Measurements from ENCODE around the gene PDZK1.
"Not testable (repeated sequence)": the region's sequence is repeated elsewhere in the genome, so short reads cannot be mapped to it uniquely, and the experiment has no call there.

PDZK1 gene

DNA sequence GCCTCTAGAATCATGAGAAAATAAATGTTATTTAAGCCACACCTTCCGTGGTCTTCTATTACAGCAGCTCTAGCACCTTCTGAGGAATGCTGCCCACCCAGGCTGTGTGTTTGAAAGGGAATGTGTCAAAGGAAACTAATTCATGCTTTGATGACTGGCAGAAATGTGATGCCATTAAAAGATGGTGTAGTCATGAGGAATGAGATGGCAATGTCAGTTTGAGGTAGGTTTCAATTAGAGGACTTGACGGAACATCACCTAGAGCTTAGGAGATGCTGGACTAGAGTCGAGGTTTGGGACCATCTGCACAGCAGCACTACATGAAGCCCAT lies 10.6 kb downstream of the PDZK1 start:
- no peak for DNase-seq
- TF ChIP-seq POLR2A (IDR thresholded peaks at IDR 0.05; ENCODE audit: low read length) (no peak), GATA1 (IDR thresholded peaks at IDR 0.05; ENCODE audit: low read depth, low read length) (no peak)

DNA sequence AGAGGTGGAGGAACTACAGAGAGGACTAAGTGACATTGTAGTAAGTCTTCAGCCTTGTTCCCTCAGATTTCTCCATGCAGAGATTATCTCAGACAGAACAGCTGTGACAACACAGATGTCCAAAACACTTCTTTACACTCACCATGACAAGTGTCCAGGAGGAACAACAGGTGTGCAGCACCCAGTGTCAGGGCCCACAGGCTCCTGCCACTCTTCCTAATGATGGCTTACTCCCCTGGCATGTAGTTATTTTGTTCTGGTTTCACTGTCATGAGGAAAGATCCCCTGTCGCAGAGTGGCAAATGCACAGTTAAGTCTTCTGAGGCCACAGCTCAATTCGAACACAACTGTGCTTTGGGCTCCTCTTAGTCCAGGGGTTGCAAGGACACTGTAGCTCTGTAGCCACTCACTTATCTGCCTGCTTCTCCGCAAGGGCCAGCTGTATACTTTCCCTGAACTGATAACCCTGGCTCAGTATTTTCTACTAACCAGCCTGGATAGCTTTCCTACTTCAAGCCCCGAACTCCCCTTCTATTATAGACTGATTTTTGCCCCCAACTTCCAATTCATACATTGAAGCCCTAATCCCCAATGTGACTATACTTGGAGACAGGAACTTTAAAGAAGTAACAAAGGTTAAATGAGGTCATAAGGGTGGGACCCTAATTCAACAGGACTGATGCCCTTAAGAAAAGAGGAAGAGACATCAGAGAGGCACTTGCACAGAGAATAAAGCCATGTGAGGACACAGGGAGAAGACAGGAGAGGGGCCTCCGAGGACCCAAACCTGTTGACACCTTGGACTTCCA lies 11.1 kb downstream of the PDZK1 start:
- DNase-seq: peak in 1 of 2 experiments; percentile 21
- TF ChIP-seq GATA1 (IDR thresholded peaks at IDR 0.05; ENCODE audit: low read depth, low read length): no peak
- no peak for TF ChIP-seq POLR2A (IDR thresholded peaks at IDR 0.05; ENCODE audit: low read length)

DNA sequence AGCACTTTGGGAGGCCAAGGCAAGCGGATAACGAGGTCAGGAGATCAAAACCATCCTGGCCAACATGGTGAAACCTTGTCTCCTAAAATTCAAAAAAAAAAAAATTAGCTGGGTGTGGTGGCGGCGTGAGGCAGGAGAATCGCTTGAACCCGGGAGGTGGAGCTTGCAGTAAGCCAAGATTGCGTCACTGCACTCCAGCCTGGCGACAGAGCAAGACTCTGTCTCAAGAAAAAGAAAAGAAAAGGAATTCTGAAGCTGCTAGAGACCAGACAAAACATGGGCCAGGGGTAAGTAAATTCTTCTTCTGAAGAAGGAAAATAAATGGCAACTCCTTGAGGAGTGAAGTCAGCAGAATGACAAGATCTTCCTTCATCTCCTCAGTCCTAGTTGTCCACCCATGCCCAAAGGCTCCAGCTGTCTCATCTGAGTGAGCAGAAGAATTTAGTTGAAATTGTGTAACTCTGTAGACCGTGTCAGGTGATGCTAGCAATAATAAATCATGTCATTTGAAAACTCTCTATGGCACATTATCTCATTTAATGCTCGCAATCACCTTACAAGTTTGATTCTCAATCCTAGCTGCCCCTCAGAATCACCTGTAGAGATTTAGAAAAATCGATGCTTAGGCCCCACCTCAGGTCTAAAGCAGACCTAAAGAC lies 14.3 kb downstream of the PDZK1 start:
- no peak for TF ChIP-seq GATA1 (IDR thresholded peaks at IDR 0.05; ENCODE audit: low read depth, low read length)
- TF ChIP-seq POLR2A (IDR thresholded peaks at IDR 0.05; ENCODE audit: low read length): no peak
- no peak for DNase-seq

DNA sequence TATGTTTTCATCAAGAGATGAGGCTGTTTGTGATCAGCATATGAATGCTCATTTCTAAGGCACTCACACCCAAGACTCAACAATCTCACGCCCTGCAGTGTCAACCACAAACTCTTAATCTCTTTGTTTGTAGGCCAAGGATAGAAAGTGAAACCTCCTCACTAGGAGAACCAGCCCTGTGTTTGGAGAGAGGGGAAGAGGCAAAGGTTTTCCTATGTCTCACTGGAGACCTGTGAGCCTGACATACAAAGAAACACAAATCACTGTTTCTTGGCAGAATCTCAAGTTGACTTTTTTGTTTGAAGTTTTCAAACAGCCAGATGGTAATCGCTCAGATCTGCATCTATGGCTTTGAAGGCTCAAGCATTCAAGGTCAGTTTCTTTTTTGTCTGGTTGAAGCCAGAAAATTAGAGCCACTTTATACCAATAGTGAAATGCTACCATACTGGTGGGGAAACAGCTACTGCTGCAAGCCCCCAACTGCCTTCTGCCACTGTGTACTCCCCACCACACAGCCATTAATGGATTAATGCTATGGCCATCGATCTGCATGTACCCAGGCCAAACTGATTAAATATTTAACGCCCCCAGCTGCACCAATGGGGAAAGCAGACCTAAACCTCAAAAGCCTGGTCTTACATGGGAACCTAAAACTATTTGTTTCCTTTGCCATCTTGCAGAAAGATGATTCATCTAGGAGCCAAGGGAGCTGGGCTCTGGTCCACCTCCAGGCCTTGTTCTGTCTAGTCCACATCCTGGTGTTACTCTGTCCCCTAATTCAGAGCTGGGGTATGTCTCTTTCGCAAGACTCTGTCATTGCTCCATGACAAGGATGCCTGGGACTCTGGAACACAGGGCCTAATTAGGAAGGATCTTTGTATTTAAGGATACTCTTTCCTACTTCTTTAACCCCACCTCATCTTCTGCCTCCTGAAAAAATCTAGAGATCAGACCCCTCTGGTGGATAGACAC lies 16.3 kb downstream of the PDZK1 start:
- DNase-seq: peak; percentile 29 to 58

DNA sequence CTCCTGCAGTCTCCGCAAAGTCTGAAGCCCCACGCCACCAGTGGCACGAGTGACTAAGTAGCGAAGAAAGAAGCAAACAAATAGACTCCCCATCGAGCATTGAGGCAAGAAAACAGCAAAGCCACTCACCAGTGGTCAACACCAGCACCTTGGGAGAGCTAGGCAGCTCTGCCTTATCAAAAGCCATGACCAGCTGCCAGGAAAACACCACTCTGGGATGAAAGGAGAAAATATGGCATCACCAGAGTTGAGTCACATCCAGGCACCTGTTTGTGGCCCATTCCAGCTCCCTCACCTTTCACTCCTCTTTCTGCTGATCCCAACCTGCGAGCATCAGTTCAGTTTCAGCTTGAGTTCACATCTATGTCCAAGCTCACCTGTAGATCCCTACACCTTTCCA lies 17.2 kb downstream of the PDZK1 start:
- TF ChIP-seq POLR2A (IDR thresholded peaks at IDR 0.05; ENCODE audit: low read length) (no peak), GATA1 (IDR thresholded peaks at IDR 0.05; ENCODE audit: low read depth, low read length) (no peak)
- DNase-seq: no peak

More for the DNA sequence above, 16.3 kb downstream of the PDZK1 start:
- no peak for TF ChIP-seq GATA1 (IDR thresholded peaks at IDR 0.05; ENCODE audit: low read depth, low read length)

DNA sequence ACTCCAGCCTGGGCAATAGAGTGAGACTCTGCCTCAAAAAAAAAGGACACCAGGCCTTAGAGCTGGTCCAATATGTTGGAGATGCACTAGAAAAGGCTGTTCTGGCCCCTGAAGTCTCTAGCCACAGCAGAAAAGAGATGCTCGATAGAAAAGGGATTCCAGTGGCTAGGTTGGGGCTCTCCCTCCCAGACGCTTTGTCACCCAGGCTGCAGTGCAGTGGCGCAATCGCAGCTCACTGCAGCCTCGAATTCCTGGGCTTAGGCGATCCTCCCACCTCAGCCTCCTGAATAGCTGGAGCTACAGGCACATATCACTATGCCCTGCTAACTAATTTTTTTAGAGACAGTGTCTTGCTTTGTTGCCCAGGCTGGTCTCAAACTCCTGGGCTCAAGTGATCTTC lies 18.2 kb downstream of the PDZK1 start:
- TF ChIP-seq POLR2A (IDR thresholded peaks at IDR 0.05; ENCODE audit: low read length): no peak
- no peak for TF ChIP-seq GATA1 (IDR thresholded peaks at IDR 0.05; ENCODE audit: low read depth, low read length)
- no peak for DNase-seq

DNA sequence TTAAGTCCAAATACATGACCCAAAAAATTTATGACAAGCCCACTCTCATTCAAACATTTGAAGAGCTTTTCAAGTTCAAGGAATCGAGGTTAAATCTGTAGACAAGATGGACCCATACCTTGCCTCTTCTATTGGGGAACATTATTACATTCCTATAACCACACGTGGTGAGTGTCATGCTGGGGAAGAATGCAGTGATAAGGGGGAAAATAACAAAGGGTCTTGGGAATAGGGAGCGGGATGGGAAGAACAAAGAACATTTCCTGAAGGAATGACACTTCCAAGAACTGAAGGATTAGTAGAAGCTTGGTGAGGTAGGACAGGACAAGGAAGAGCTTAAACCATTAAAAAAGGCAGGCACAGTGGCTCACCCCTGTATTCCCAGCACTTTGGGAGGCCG lies 18.8 kb downstream of the PDZK1 start:
- TF ChIP-seq GATA1 (IDR thresholded peaks at IDR 0.05; ENCODE audit: low read depth, low read length) (no peak), POLR2A (IDR thresholded peaks at IDR 0.05; ENCODE audit: low read length) (no peak)
- DNase-seq: no peak

DNA sequence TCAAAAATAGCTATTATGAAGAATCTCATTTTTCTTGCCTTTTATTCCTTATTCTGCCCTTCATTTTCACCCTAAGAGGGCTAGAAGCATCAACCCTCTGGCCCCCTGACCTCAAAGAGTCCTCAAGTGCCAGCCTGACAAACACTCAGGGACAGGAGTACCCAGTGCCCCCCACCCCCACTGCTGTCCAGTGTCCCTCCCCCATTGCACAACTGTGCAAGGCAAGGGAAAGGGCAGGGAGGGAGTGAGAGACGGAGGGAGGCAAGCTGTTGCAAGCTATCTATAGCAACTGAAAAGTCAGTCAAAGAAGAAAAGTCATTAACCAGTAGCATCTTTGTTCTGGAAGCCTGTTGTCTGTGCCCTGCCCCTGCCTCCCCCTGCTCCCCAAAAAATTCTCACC lies 21.1 kb downstream of the PDZK1 start:
- not testable (repeated sequence) for DNase-seq

DNA sequence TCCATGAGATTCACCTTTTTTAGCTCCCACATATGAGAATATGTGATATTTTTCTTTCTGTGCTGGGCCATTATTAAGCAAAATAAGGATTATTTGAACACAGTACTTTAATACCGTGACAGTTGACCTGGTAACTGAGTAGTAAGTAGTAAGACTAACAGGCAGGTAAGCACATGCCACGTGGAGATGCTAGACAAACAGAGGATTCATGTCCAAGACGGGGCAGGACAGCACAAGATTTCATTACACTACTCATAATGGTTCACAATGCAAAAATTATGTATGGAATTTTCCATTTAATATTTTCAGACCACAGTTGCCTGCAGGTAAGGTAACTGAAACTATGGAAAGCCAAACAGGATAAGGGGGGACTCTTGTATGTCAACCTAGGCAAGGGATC lies 22.3 kb downstream of the PDZK1 start:
- not testable (repeated sequence) for DNase-seq

DNA sequence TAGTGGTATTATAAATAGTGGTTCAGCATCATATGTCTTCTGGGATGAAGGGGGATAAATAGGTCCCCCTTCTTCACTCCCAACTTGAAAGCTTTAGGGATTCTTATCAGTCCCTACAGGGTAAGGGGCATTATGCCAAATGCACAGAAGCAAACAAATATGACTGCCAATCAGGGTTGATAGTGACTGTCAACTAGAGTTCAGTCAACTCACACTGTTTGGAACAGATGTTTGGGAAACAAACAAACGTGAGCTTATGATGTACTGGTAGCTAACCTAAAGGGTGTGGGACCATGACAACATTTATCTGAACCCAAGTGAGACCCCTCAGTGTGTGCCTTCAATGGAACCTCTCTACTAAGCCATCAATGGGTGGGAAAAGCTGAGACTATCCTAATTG lies 34.0 kb downstream of the PDZK1 start:
- DNase-seq: not testable (repeated sequence)

DNA sequence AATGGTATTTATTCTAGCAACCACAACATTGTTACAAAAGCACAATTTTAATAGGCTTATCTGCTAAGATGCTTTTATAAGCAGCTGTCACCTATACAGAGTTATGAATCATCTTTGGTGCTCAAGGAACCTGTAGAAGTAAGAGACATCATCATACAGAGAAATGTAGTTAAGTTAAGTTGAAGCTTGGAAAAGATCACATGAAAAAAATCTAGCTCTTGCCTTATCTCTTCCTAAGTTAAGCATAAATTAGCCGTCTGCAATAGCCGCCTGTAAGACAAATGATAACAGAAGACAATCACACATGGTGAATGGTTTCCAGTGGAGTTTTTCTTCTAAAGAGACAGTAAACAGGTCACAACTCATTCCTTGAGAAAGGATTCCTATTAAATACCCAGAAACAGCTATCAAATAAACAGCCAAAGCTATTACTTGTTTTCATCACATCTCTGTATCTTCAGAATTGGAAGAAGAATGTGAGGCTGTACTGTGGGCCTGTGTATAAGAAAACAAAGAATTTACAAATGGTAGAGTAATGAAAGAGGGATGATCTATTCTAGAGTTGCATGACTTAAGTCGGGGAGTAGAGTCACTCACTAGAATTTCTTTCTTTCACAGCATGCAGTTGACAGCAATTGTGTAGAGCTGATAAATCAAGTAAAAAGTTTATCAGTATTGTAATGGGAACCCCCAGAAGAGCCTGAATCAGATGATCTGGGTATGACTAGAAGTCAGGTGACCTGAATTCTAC lies 36.0 kb downstream of the PDZK1 start:
- peak in 1 of 2 experiments; percentile 13 for DNase-seq

DNA sequence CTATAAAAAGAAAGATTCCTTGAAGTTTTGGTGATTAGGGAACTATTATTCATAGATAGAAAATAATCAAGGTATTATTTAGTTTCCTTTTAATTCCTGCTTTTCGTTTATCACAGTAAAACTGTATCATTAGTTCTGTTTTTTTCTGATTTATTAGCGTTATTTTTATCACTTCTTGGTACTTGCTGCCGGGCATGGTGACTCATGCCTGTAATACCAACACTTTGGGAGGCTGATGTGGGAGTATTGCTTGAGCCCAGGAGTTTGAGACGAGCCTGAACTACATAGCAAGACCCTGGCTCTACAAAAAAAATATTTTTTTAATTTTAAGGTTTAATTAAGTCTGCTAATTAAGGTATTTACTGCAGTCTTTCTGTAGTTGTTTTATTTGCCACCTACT lies 42.2 kb downstream of the PDZK1 start:
- DNase-seq: peak; percentile 5 to 26

DNA sequence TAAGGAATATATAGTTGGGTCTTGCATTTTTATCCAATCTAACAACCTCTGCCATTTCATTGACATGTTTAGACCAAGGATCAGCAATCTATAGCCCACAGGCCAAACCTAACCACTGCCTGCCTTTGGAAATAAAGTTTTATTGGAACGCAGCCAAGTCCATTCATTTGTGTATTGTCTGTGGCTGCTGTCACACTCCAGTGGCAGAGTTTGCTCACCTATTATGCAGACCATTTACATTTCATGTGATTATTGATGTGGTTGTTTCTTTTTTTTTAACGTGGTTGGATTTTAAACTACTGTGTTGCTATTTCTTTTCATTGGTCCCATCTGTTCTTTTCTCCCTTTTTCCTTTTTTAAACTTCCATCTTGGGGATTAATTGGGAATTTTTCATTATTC lies 44.7 kb downstream of the PDZK1 start:
- DNase-seq: peak; percentile 25 to 65

DNA sequence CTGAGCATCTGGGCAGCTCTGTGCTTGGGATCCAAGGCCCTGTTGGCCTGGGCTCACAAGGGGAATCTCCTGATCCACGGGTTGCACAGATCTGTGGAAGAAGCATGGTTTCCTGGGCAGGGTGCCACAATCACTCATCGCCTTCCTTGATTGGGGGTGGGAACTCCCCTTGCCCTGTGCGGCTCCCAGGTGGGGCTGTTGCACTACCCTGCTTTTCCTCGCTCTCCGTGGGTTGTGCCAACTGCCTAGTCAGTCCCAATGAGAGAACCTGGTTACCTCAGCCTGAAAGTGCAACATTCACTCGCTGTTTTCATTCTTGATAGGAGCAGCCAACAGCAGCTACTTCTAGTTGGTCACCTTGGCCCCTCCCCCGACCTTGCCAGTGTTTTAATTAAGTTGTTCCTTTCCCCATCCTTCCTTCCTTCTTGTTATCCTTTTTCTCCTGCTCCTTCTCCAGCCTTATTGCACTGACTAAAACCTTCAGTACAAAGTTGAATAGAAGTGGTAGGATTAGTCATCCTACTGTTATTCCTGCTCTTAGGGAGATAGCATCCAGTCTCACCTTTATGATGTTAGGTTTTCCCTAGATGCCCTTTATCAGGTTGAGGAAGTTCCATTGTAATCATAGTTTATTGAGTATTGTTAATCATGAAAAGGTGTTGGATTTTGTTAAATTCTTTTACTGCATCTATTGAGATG lies 50.8 kb downstream of the PDZK1 start:
- not testable (repeated sequence) for DNase-seq

DNA sequence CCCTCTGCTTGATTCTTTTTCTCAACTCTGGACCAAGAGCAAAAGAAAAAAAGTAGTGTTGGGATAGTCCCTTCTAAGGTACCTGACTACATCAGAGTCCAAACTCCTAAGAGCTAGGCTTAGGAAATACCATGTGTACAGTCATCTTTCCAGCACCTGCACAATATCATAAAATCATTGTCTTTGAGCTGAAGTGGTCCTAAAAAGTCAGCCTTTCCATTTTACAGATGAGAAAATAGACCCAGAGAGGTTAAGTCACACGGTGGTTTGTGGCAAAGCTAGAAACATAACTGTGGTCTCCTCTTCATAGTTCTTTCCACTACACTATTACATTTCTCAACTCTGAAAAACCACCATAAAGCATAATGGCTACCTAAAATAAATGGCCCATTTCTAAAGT lies 63.2 kb downstream of the PDZK1 start:
- not testable (repeated sequence) for DNase-seq

DNA sequence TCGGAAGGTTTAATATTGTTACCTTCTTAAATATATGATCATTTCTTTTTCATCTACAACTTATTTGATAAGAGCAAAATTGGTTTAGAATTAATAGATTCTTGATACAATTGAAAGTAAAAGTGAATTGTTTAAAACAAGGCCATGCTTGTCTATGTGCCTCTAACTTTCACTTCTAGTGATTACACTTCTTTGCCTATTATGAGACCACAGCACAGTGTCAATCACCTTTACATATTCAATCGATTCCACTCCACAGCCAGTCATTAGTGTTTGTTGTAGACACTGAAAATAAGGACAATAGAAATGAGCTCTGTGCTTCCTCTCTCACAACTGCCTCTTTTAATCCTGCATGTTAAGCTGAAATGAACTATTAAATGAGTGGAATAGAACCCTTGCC lies 65.3 kb downstream of the PDZK1 start:
- DNase-seq: not testable (repeated sequence)

DNA sequence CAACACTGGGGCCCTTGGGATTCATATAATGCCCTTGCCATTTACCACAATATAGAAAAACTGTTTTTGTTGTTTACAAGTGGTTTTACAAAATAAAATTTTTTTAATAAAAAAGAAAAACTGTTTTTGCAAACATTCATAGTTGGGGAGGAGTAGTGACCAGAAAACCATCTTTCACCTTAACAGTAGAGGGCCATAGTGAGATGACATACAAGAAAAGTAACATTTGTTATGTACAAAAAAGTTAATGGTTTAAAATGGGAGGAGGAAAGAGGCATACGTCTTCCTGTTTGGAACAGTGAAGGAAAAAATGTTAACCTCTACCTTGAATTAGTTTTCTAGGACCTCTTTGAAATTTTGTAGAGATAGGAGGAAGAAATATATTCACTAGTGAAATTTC lies 70.9 kb downstream of the PDZK1 start:
- not testable (repeated sequence) for DNase-seq

DNA sequence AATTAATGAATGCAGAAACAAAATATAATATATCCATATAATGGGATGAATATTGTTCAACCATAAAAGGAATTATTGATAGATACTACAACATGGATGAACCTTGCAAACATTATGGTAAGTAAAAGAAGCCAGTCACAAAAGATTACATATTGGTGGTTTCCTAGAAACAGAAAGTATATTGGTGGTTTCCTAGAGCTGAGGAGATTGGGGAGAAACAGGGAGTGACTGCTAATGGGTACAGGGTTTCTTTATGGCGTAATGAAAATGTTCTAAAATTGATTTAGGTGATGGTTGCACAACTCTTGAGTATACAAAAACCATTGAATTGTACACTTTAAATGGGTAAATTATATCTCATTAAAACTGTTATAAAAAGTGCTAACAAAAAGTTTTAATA lies 85.0 kb downstream of the PDZK1 start:
- DNase-seq: not testable (repeated sequence)
